Epithelial cell of proximal tubule (primary cell): ENCODE results near the gene PRKAG3. TPM values are rescaled to one million over a fixed set of nuclear protein-coding genes. Genes with fewer than 3 reads are reported as not detected.

Source experiments
- DNase-seq: peaks from one replicate; pipeline ENCODE4 v3.0.0-alpha.2; 2011; ENCODE audit warnings: low read depth
- H3K4me3 ChIP-seq: 2 replicates; pipeline ENCODE4 v1.5.1; 2011; ENCODE audit warnings: low read depth, mild to moderate bottlenecking, low read length
- CTCF ChIP-seq: conservative IDR thresholded peaks from 2 replicates; pipeline ENCODE4 v1.5.1; 2012; ENCODE audit warnings: low read depth, mild to moderate bottlenecking, low read length
- total RNA-seq: library from RNA; depleted of rRNA; stranded (reverse); fragments of >200 nt; gene quantifications from 2 replicates; pipeline ENCODE4 v1.2.3, GENCODE V29; 2015

PRKAG3 gene
- total RNA-seq, 1 donor from 2014 or later = not detected

GRCh38 chr2:218783688-218784087, 47.9 kb downstream of the PRKAG3 start:
- DNase-seq = no peak
- H3K4me3 ChIP-seq = peak overlapping the region; percentile 85
- TF ChIP-seq CTCF = no peak

DNA sequence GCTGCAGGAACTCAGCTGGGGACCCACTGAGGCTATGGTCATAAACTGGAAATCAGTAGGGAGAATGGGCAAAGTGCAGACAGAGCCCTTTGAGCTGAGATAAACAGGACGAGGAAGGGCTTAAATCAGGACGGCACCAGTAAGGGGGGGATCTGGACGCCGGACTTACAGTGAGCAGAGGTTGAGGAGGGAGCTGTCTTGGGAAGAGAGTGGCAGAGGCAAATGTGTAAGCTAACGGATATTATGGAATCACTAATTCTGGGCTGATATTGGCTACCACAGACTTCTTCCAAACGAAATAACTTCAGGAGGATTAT, 49.1 kb downstream of the PRKAG3 start:
- H3K4me3 ChIP-seq = peak overlapping the region; percentile 85
- no peak for DNase-seq
- no peak for TF ChIP-seq CTCF

- peak within 1 kb of the TSS; percentile 85 for H3K4me3 ChIP-seq
- no peak for TF ChIP-seq CTCF
- DNase-seq = no peak
These were observed 49.7 kb downstream of the PRKAG3 start, which contains the start of gene CYP27A1 for GRCh38 chr2:218781691-218782527. Gene CYP27A1 (plus strand): TSS chr2:218782147. CDS start chr2:218782183, 36 bp downstream.

GRCh38 chr2:218780851-218781690, 50.5 kb downstream of the PRKAG3 start:
- no peak for TF ChIP-seq CTCF
- H3K4me3 ChIP-seq = peak overlapping the region; percentile 85
- DNase-seq = no peak

DNA sequence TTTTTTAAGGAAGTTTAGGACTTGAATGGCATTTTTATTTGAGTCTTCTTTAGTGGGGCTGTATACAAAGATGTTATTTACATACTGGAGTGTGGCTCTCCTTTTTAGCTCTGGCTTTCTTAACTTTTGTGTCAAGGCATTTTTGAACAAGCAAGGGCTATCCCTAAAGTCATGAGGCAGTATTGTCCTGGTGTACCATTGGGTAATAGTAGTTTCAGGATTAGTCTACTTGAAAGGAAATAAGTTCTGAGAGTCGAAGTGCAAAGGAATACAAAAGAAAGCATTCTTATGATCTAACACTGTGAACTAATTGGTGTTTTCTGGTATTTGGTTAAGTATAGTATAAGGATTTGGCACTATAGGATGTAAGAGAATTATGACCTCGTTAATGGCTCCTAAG, 51.6 kb downstream of the PRKAG3 start:
- H3K4me3 ChIP-seq = no peak overlapping the region
- no peak for TF ChIP-seq CTCF
- no peak for DNase-seq

DNA sequence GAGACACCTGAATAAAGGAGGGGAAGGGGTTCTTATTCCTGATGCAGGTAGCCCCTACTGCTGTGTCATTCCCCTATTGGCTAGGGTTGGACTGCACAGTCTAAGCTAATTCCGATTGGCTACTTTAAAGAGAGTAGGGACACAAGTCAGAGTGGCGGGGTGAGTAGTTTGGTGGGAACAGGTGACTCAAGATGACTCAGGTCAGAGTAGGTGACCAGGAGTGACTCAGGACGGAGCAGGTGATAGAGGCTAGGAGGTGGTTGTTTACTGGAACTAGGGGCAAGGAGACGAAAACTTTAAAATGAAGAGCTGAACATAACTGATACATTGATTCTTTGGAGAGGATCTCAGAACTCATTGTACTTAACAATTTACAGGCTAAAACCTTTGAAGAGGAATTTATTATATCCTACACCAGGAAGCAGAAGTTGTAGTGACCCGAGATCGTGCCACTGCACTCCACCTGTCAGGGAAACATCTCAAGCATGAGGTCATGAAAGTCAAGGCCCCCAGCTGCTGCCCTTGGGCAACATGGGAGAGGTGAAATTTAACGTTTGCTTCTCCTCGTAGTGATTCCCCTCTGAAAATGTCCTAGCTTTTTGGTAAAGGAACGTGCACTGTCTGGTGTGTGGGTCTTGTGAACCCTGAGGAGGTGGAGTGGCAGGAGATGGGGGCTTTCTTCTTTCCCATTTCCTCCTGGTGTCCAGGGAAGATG, 54.2 kb downstream of the PRKAG3 start:
- DNase-seq = no peak
- TF ChIP-seq CTCF = no peak
- H3K4me3 ChIP-seq = no peak overlapping the region
